OCI-M2 (cell line): ENCODE results near the gene SHOC2.

Experiments used
- DNase-seq: peaks from one replicate; lab custom pipeline; 2025; ENCODE audit not compliant: unreplicated experiment; lab: John Stamatoyannopoulos, UW

The SHOC2 gene

DNA sequence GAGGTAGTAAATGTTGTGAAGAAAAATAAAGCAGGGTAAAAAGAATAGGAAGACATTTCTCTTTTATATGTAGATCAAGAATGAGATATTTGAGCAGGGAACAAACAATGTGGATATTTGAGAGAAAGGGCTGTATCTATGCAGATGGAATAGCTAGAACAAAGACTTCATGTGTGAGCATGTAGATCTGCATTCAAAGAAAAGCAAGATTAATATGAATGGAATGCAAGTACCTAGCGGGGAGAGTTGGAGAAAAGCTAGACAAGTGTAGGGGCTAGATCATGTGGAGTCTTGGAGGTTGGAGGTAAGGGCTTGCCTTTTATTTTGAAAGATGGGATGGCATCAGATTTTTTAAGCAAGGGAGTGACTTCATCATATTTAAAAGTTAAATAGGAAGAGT, 27.1 kb downstream of the SHOC2 start:
- DNase-seq, result no peak

- DNase-seq, result no peak
Measured at GRCh38 chr10:110947061-110947595, 27.7 kb downstream of the SHOC2 start.

DNA sequence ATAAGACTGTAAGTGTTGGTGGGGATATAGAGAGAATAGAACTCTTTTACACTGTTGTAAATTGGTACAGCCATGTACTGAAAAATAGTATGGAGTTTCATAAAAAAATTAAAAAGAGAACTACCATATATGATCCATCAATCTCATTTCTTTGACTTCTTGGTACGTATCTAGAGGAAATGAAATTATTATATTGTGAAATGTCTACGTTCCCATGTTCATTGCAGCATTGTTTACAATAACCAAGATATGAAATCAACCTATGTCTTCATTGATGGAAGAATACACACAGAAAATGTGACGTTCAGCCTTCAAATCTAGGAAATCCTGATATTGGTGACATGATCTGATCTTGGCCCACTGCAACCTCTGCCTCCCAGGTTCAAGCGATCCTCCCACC, 32.0 kb downstream of the SHOC2 start:
- DNase-seq, result no peak

GRCh38 chr10:110957606-110958005, 38.2 kb downstream of the SHOC2 start:
- DNase-seq, result no peak

DNA sequence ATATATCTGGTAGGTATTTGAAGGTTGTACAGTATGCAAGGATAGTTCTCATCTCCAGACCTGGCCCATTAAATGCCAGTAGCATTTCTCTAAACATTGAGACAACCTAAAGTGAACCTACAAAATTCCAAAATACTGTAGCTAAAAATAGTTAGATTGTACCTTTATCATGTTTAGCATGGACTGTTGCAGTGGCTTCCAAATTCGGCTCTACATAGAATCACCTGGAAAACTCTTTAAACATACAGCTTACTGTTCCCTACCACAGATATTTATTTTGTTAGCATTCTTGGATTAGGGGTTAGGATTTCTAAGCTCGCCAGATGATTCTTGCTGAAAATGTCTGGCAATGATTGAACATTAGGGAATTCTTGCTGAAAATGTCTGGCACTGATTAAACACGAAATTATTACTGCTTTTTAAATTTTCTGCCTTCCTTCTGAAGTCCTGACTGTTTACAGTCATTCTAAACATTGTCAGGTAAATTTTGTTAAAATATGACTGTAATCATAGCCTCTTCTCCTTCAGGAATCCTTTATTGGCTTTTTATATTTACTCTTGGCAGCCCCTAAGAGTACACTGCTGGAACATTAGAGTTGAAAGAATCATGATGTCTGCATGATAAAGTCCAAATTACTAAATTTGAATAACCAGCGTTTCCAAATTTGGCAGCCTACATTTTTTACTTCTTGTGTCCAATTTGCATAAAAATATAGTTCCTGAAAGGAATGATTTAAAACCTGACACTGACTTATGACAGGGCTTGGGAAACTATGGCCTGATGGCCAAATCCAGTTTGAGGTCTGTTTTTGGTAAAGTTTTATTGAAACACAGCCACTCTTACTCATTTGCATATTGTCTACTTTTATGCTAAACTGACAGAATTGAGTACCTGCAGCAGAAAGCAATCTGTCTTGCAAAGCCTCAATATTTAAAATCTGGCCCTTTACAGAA, 40.3 kb downstream of the SHOC2 start:
- DNase-seq, result no peak

GRCh38 chr10:110960333-110960712, 40.9 kb downstream of the SHOC2 start:
- DNase-seq, result no peak

- no peak for DNase-seq
Measured at GRCh38 chr10:110962443-110962842, 43.0 kb downstream of the SHOC2 start.

DNA sequence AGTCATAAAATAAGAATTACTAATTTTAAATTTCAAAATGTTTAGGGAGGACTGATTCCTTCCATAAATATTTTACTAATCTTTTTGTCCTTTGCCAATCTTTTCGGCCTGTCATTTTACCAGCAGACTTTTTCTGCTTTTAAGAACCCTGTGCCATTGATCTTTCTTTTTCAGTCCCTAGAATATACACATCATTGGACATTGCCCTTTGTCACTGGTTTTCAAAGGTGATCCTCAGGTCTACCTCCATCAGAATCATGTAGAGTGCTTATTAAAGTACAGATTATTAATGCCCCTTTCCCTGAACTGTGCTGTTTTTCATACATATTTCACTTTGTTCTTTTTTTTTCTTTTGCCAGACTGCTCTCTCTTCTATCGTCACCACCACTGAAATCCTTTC, 43.8 kb downstream of the SHOC2 start:
- DNase-seq, result no peak

DNA sequence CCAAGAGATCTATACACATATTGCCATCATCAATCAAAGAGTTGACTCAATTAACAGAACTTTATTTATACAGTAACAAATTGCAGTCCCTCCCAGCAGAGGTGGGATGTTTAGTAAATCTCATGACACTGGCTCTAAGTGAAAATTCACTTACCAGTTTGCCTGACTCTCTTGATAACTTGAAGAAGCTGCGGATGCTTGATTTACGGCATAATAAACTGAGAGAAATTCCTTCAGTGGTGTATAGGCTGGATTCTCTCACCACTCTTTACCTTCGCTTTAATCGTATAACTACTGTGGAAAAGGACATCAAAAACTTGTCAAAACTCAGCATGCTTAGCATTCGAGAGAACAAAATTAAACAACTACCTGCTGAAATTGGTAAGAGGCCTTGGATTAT, 45.3 kb downstream of the SHOC2 start:
- no peak for DNase-seq

DNA sequence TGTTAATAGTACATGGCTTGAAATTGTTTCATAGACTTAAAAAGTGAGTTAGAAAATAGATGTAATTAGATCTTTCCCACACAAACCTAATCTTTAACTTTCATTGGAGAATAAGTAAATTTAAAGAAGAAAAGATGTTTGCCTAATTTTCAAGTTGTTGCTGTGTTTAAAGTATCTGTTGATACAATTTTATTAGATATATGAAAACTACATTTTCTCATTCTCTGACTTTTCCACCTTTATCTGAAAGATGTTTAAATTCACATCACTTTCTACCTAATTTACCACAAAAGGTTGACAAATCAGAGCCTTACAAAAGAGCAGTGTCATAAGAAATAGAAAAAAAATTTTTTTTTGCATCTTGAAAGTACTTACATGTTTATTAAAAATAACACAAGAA, 45.8 kb downstream of the SHOC2 start:
- DNase-seq, result no peak

- DNase-seq, result no peak
Measured at GRCh38 chr10:110966146-110966545, 46.7 kb downstream of the SHOC2 start.

- DNase-seq, result no peak
Measured at GRCh38 chr10:110967009-110967630, 47.7 kb downstream of the SHOC2 start.

- DNase-seq, result no peak
Measured at GRCh38 chr10:110967645-110968044, 48.2 kb downstream of the SHOC2 start.

- no peak for DNase-seq
Measured at GRCh38 chr10:110969183-110969582, 49.8 kb downstream of the SHOC2 start.

GRCh38 chr10:110971638-110972037, 52.2 kb downstream of the SHOC2 start:
- DNase-seq, result no peak

GRCh38 chr10:110972231-110973134, 53.1 kb downstream of the SHOC2 start:
- DNase-seq, result no peak

- no peak for DNase-seq
Measured at GRCh38 chr10:110973400-110973799, 54.0 kb downstream of the SHOC2 start.

DNA sequence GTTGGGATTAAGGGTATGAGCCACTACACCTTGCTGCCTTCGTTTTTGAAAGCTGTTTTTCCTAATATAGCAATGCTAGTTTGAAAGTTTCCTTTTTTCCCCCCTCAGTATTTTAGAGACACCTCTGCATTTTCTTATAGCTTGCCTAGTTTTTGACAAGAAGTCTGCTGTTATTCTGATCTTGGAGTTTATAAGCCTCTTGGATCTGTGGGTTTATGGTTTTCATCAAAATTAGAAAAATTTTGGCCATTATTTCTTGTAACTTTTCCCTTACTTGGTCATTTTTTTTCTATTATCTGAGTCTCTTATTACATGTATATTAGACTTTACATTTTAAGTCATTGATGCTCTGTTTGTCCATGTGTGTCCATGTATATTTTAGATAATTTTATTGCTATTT, 57.2 kb downstream of the SHOC2 start:
- no peak for DNase-seq

DNA sequence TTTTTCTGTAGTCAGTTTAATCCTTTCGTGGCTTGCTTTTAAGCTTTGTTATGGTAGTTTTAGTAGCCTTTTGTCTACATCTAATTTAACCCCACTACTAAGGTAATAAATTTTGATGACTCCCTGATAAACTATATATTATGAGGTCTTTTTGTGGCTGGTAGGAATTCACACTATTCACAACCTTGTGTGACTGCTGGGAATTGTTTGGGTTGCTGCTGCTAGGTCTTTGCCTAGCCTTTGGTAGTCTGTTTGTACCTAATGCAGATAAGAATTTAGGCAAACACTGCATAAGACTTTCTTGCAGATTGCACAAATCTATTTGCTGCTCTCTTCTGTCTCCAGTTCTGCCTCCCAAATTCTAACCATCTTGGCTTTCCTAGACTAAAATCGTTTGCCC, 58.3 kb downstream of the SHOC2 start:
- DNase-seq, result no peak

GRCh38 chr10:110978204-110978603, 58.8 kb downstream of the SHOC2 start:
- DNase-seq, result no peak

GRCh38 chr10:110979611-110980010, 60.2 kb downstream of the SHOC2 start:
- no peak for DNase-seq
